Epithelial cell of proximal tubule (primary cell): ENCODE data around the gene CATSPERE. TPM values are rescaled to one million over a fixed set of nuclear protein-coding genes. Genes with fewer than 3 reads are reported as not detected.
"Not testable (repeated sequence)": the region's sequence is repeated elsewhere in the genome, so short reads cannot be mapped to it uniquely, and the experiment has no call there.

ENCODE experiments used
- DNase-seq: peaks from one replicate; pipeline ENCODE4 v3.0.0-alpha.2; 2011; ENCODE audit warnings: low read depth
- H3K4me3 ChIP-seq: 2 replicates; pipeline ENCODE4 v1.5.1; 2011; ENCODE audit warnings: low read depth, mild to moderate bottlenecking, low read length
- CTCF ChIP-seq: conservative IDR thresholded peaks from 2 replicates; pipeline ENCODE4 v1.5.1; 2012; ENCODE audit warnings: low read depth, mild to moderate bottlenecking, low read length
- total RNA-seq: library from RNA; depleted of rRNA; stranded (reverse); fragments of >200 nt; gene quantifications from 2 replicates; pipeline ENCODE4 v1.2.3, GENCODE V29; 2015

Gene CATSPERE
- total RNA-seq, 1 donor from 2014 or later = under 0.01 TPM

GRCh38 chr1:244660595-244660994, 199.5 kb downstream of the CATSPERE start:
- no peak for TF ChIP-seq CTCF
- H3K4me3 ChIP-seq = no peak overlapping the region

GRCh38 chr1:244661569-244662312, 200.7 kb downstream of the CATSPERE start:
- not testable (repeated sequence) for H3K4me3 ChIP-seq, DNase-seq

More at GRCh38 chr1:244660595-244660994, 199.5 kb downstream of the CATSPERE start:
- no peak for DNase-seq

- no peak for DNase-seq
- H3K4me3 ChIP-seq = peak overlapping the region; percentile 21
- TF ChIP-seq CTCF = no peak
These were observed 201.5 kb downstream of the CATSPERE start for GRCh38 chr1:244662599-244662998.

GRCh38 chr1:244664353-244664752, 203.3 kb downstream of the CATSPERE start:
- no peak for TF ChIP-seq CTCF

GRCh38 chr1:244665771-244666217, 204.7 kb downstream of the CATSPERE start:
- H3K4me3 ChIP-seq = no peak overlapping the region
- no peak for DNase-seq
- TF ChIP-seq CTCF = no peak

More at GRCh38 chr1:244664353-244664752, 203.3 kb downstream of the CATSPERE start:
- no peak overlapping the region for H3K4me3 ChIP-seq
- no peak for DNase-seq

GRCh38 chr1:244666672-244667418, 205.8 kb downstream of the CATSPERE start:
- DNase-seq, H3K4me3 ChIP-seq: not testable (repeated sequence)

GRCh38 chr1:244667797-244668196, 206.7 kb downstream of the CATSPERE start:
- TF ChIP-seq CTCF = no peak
- no peak for DNase-seq
- H3K4me3 ChIP-seq = no peak overlapping the region
